HCT116 (cell line): Measurements from ENCODE around the gene TTC32. TPM values are rescaled to one million over a fixed set of nuclear protein-coding genes. Genes with fewer than 3 reads are reported as not detected.

Source experiments
- ATAC-seq: fragments of 200-7000 bp; cut with Tn5 transposase; 2 replicates; pipeline ENCODE4 v1.9.1; 2020; ENCODE audit warnings: mild to moderate bottlenecking, moderate library complexity
- BruUV-seq: library from RNA; stranded (reverse); fragments of 400-500 nt; replicated peaks from 2 replicates; lab custom pipeline; 2021; lab: Mats Ljungman, UMichigan
- CTCF ChIA-PET: fragments of 300-600 bp; sonication (Branson Sonifier 250); formaldehyde crosslinking; loops from one replicate; lab custom pipeline; 2021; ENCODE audit warnings: antibody characterized with exemption; lab: Charles Lee
- POLR2A ChIA-PET: fragments of 300-600, 350-600 bp; sonication (Branson Sonifier 250); formaldehyde crosslinking; loops from one replicate; lab custom pipeline; 2021; ENCODE audit warnings: antibody characterized with exemption; lab: Charles Lee
- RAD21 ChIA-PET, 2 experiments: fragments of 300-600 bp; sonication (Branson Sonifier 250); formaldehyde crosslinking; loops; one replicate each; lab custom pipeline; 2023; ENCODE audit warnings: low total read pairs in 2 of 2; ENCODE audit not compliant: uncharacterized antibody in 2 of 2, unreplicated experiment in 2 of 2, low non-redundant PET in 1 of 2; lab: Charles Lee
- DNase-seq: peaks from one replicate; pipeline ENCODE4 v3.0.0-alpha.2; 2010; ENCODE audit warnings: low read depth, low spot score
- H2AFZ ChIP-seq: fragments of 200-600 bp; shearing (Covaris generic), sonication (generic); 2 replicates; pipeline ENCODE4 v1.6.1; 2017; ENCODE audit warnings: low read depth, mixed run types, mixed read lengths, antibody characterized with exemption, low read length; ENCODE audit not compliant: poor library complexity, severe bottlenecking
- H3K27ac ChIP-seq: 2 replicates; pipeline ENCODE4 v1.5.1; 2012; ENCODE audit warnings: low read depth, low read length
- H3K27me3 ChIP-seq: fragments of 200-600 bp; sonication (generic); 2 replicates; pipeline ENCODE4 v1.6.1; 2016; ENCODE audit warnings: mixed run types, low read length, mixed read lengths; ENCODE audit not compliant: insufficient read depth
- H3K36me3 ChIP-seq, 2 experiments: fragments of 200-500 bp in 1 of 2; fragments of 200-600 bp in 1 of 2; sonication (Bioruptor generic) in 1 of 2; sonication (generic) in 1 of 2; 2 replicates each; pipeline versions ENCODE4 v1.5.1 to v1.6.1; 2014 to 2016; ENCODE audit warnings: low read length in 2 of 2, inconsistent platforms in 1 of 2, mixed read lengths in 1 of 2, mixed run types in 1 of 2; ENCODE audit not compliant: insufficient read depth in 2 of 2, control insufficient read depth in 1 of 2
- H3K4me1 ChIP-seq, 2 experiments: fragments of 200-600 bp in 1 of 2; sonication (generic) in 1 of 2; 2 replicates each; pipeline versions ENCODE4 v1.5.1 to v1.6.1; 2012 to 2017; ENCODE audit warnings: low read length in 2 of 2, inconsistent platforms in 1 of 2, mild to moderate bottlenecking in 1 of 2, mixed read lengths in 1 of 2, mixed run types in 1 of 2, moderate library complexity in 1 of 2; ENCODE audit not compliant: insufficient read depth in 2 of 2, control insufficient read depth in 1 of 2
- H3K4me2 ChIP-seq: fragments of 200-600 bp; sonication (generic); 2 replicates; pipeline ENCODE4 v1.6.1; 2017; ENCODE audit warnings: mixed run types, low read length, mixed read lengths
- H3K4me3 ChIP-seq, 2 experiments: fragments of 200-600 bp in 1 of 2; sonication (generic) in 1 of 2; replicated peaks in 1 of 2; 2 replicates each; pipeline ENCODE4 v1.5.1; 2011 to 2016; ENCODE audit warnings: low read length in 2 of 2, control low read depth in 1 of 2, low read depth in 1 of 2, mild to moderate bottlenecking in 1 of 2, mixed read lengths in 1 of 2, mixed run types in 1 of 2
- H3K79me2 ChIP-seq: fragments of 200-600 bp; sonication (generic); 2 replicates; pipeline ENCODE4 v1.6.1; 2017; ENCODE audit warnings: mild to moderate bottlenecking, mixed run types, low read length, moderate library complexity, mixed read lengths; ENCODE audit not compliant: insufficient read depth
- H3K9ac ChIP-seq: fragments of 200-600 bp; sonication (generic); 2 replicates; pipeline ENCODE4 v1.6.1; 2016; ENCODE audit warnings: low read length, mixed read lengths
- H3K9me2 ChIP-seq: fragments of 200-600 bp; sonication (generic), shearing (Covaris generic); 2 replicates; pipeline ENCODE4 v1.6.1; 2017; ENCODE audit warnings: mixed run types, mild to moderate bottlenecking, moderate library complexity; ENCODE audit not compliant: insufficient read depth
- H3K9me3 ChIP-seq, 2 experiments: fragments of 200-500 bp in 1 of 2; fragments of 200-600 bp in 1 of 2; sonication (Bioruptor generic) in 1 of 2; sonication (generic) in 1 of 2; 2 replicates each; pipeline ENCODE4 v1.6.1; 2014 to 2017; ENCODE audit warnings: low read length in 2 of 2, mixed read lengths in 2 of 2, inconsistent platforms in 1 of 2, low read depth in 1 of 2, mild to moderate bottlenecking in 1 of 2, mixed run types in 1 of 2, moderate library complexity in 1 of 2; ENCODE audit not compliant: control insufficient read depth in 1 of 2, insufficient read depth in 1 of 2
- H4K20me1 ChIP-seq: fragments of 200-600 bp; sonication (generic), shearing (Covaris generic); 2 replicates; pipeline ENCODE4 v1.6.1; 2017; ENCODE audit warnings: mixed run types, mild to moderate bottlenecking, moderate library complexity; ENCODE audit not compliant: insufficient read depth
- ATF3 ChIP-seq: IDR thresholded peaks from 2 replicates; pipeline ENCODE4 v1.6.1; 2012
- CBX3 ChIP-seq: IDR thresholded peaks from 2 replicates; pipeline ENCODE4 v1.6.1; 2012; ENCODE audit warnings: low read depth
- CEBPB ChIP-seq: IDR thresholded peaks from 2 replicates; pipeline ENCODE4 v1.6.1; 2012; ENCODE audit warnings: low read depth
- EGR1 ChIP-seq: IDR thresholded peaks from 2 replicates; pipeline ENCODE4 v1.6.1; 2012; ENCODE audit warnings: low read depth
- ELF1 ChIP-seq: IDR thresholded peaks from 2 replicates; pipeline ENCODE4 v1.6.1; 2012; ENCODE audit warnings: low read depth, borderline replicate concordance
- EZH2 ChIP-seq: fragments of 200-600 bp; sonication (generic); IDR thresholded peaks from 2 replicates; pipeline ENCODE4 v1.6.1; 2017; ENCODE audit warnings: antibody characterized with exemption, mixed run types
- FOSL1 ChIP-seq: IDR thresholded peaks from 2 replicates; pipeline ENCODE4 v1.6.1; 2012; ENCODE audit warnings: low read depth
- POLR2A ChIP-seq: IDR thresholded peaks from 2 replicates; pipeline ENCODE4 v1.7.0; 2011; ENCODE audit warnings: borderline replicate concordance; ENCODE audit not compliant: insufficient read depth, insufficient read length; ENCODE audit errors: extremely low read depth
- RAD21 ChIP-seq: IDR thresholded peaks from 2 replicates; pipeline ENCODE4 v1.6.1; 2012; ENCODE audit warnings: low read depth, mild to moderate bottlenecking
- TCF7L2 ChIP-seq: IDR thresholded peaks from 2 replicates; pipeline ENCODE4 v1.7.0; 2011; ENCODE audit warnings: borderline replicate concordance, inconsistent platforms; ENCODE audit not compliant: insufficient read depth, insufficient read length; ENCODE audit errors: extremely low read depth
- YY1 ChIP-seq: IDR thresholded peaks from 2 replicates; pipeline ENCODE4 v1.6.1; 2011; ENCODE audit warnings: low read length, low read depth, moderate library complexity, mild to moderate bottlenecking; ENCODE audit not compliant: insufficient replicate concordance; ENCODE audit errors: extremely low read depth
- intact Hi-C: fragments of 100-400 bp; cut with micrococcal nuclease; formaldehyde crosslinking; loops from 2 replicates; pipeline ENCODE4 v1.10.0; 2022
- total RNA-seq: library from RNA; stranded (reverse); gene quantifications from one replicate; pipeline ENCODE4 v1.2.1, GENCODE V29; 2021; ENCODE audit not compliant: unreplicated experiment

TTC32 gene
- total RNA-seq, 1 experiment from 2014 or later = 6.3 TPM

- Histone ChIP-seq H3K9me2 (no peaks in the 10 kb centered on the region), H2AFZ (no peak overlapping the region), H3K4me2 (no peak overlapping the region), H4K20me1 (no peaks in the 10 kb centered on the region), H3K27me3 (no peaks in the 10 kb centered on the region), H3K27ac (no peak overlapping the region), H3K36me3 (no peaks in the 10 kb centered on the region), H3K79me2 (no peaks in the 10 kb centered on the region), H3K9me3 (no peaks in the 10 kb centered on the region), H3K4me3 (no peak overlapping the region), H3K4me1 (no peaks in the 10 kb centered on the region)
- RAD21 ChIA-PET = interaction anchor here in 1 of 2 experiments (0.6 kb wide), 1 partner anchor 29 kb away, joined by 3 read pairs; no protein-coding TSS in a partner anchor
- ATAC-seq (no peak), DNase-seq (no peak)
- no TSS peak for BruUV-seq
- POLR2A ChIA-PET = no interaction called here
- CTCF ChIA-PET = no interaction called here
- intact Hi-C loops = no loop called here
- TF ChIP-seq CBX3 (no peak), YY1 (no peak), ATF3 (no peak), CEBPB (no peak), RAD21 (no peak), FOSL1 (no peak), POLR2A (no peak), EGR1 (no peak), EZH2 (no peak), TCF7L2 (no peak), ELF1 (no peak)
- TF ChIP-seq, all 23 proteins: peak for 0
- no peak overlapping the region for H3K9ac ChIP-seq
Measured at GRCh38 chr2:19870792-19871191, 31.0 kb downstream of the TTC32 start.
